ENCODE measurements around the gene DIP2A.

Gene DIP2A

DNA sequence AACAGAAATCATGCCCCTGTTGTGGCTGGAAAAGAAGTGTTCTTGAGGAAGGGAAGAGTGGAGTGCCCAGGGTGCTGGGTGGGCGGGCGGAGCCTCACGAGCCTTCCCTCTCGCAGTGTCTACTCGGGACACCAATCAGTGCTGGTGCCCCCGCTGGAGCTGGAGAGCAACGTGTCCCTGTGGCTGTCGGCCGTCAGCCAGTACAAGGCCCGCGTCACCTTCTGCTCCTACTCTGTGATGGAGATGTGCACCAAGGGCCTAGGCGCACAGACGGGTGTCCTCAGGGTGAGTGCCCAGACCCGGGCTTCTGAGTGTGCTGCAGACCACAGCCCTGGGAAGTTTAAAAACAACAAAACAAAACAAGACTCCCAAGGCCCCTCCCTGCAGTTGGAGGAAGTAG, 98.8 kb downstream of the DIP2A start:
- Histone ChIP-seq H3F3A (ENCODE audit: control insufficient read depth, insufficient read depth) (no peaks in the 10 kb centered on the region), H3K36me3 (ENCODE audit: control insufficient read depth, low read length) (no peaks in the 10 kb centered on the region; the same call in none of the 2 replicates), H3K27ac (ENCODE audit: low read depth, low read length) (no peak overlapping the region), H3K4me3 (ENCODE audit: low read length) (no peak overlapping the region), H4K20me1 (ENCODE audit: control insufficient read depth, insufficient read depth, low read depth, low read length) (no peaks in the 10 kb centered on the region), H3K4me2 (ENCODE audit: low read length) (no peak overlapping the region), H3K27me3 (ENCODE audit: control insufficient read depth, low read length) (no peaks in the 10 kb centered on the region), H3K9me2 (replicated peaks; ENCODE audit: control insufficient read depth, low read length) (no peaks in the 10 kb centered on the region), H3K9me3 (ENCODE audit: control insufficient read depth, insufficient read depth, low read length) (no peaks in the 10 kb centered on the region), H3K79me2 (ENCODE audit: control insufficient read depth, low read length) (no peaks in the 10 kb centered on the region), H3K4me1 (ENCODE audit: control insufficient read depth, low read length) (peaks cover 25% of the 10 kb centered on the region)
- TF ChIP-seq, protein P1, sequence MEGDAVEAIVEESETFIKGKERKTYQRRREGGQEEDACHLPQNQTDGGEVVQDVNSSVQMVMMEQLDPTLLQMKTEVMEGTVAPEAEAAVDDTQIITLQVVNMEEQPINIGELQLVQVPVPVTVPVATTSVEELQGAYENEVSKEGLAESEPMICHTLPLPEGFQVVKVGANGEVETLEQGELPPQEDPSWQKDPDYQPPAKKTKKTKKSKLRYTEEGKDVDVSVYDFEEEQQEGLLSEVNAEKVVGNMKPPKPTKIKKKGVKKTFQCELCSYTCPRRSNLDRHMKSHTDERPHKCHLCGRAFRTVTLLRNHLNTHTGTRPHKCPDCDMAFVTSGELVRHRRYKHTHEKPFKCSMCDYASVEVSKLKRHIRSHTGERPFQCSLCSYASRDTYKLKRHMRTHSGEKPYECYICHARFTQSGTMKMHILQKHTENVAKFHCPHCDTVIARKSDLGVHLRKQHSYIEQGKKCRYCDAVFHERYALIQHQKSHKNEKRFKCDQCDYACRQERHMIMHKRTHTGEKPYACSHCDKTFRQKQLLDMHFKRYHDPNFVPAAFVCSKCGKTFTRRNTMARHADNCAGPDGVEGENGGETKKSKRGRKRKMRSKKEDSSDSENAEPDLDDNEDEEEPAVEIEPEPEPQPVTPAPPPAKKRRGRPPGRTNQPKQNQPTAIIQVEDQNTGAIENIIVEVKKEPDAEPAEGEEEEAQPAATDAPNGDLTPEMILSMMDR (IDR thresholded peaks at IDR 0.05; ENCODE audit: low read depth, low read length, poor library complexity, severe bottlenecking), result no peak
- no peak for TF ChIP-seq EZH2phosphoT487 (IDR thresholded peaks at IDR 0.05; ENCODE audit: borderline replicate concordance, low read length)

GRCh38 chr21:46557919-46558392, 99.3 kb downstream of the DIP2A start:
- H3F3A ChIP-seq (ENCODE audit: control insufficient read depth, insufficient read depth), result no peaks in the 10 kb centered on the region
- TF ChIP-seq, protein P1 (IDR thresholded peaks at IDR 0.05; ENCODE audit: low read depth, low read length, poor library complexity, severe bottlenecking), result no peak
- no peak for TF ChIP-seq EZH2phosphoT487 (IDR thresholded peaks at IDR 0.05; ENCODE audit: borderline replicate concordance, low read length)
- H3K36me3 ChIP-seq (ENCODE audit: control insufficient read depth, low read length), result no peaks in the 10 kb centered on the region; the same call in none of the 2 replicates
- H3K9me2 ChIP-seq (replicated peaks; ENCODE audit: control insufficient read depth, low read length), result no peaks in the 10 kb centered on the region
- H3K4me3 ChIP-seq (ENCODE audit: low read length), result no peak overlapping the region
- H3K9me3 ChIP-seq (ENCODE audit: control insufficient read depth, insufficient read depth, low read length), result no peaks in the 10 kb centered on the region
- no peaks in the 10 kb centered on the region for H3K79me2 ChIP-seq (ENCODE audit: control insufficient read depth, low read length)
- H3K27me3 ChIP-seq (ENCODE audit: control insufficient read depth, low read length), result no peaks in the 10 kb centered on the region
- H3K4me1 ChIP-seq (ENCODE audit: control insufficient read depth, low read length), result peaks cover 22% of the 10 kb centered on the region
- H4K20me1 ChIP-seq (ENCODE audit: control insufficient read depth, insufficient read depth, low read depth, low read length), result no peaks in the 10 kb centered on the region
- no peak overlapping the region for H3K27ac ChIP-seq (ENCODE audit: low read depth, low read length)
- no peak overlapping the region for H3K4me2 ChIP-seq (ENCODE audit: low read length)

- peaks cover 22% of the 10 kb centered on the region for H3K4me1 ChIP-seq (ENCODE audit: control insufficient read depth, low read length)
- peak overlapping the region; percentile 34 for H3K27ac ChIP-seq (ENCODE audit: low read depth, low read length)
- no peaks in the 10 kb centered on the region; the same call in none of the 2 replicates for H3K36me3 ChIP-seq (ENCODE audit: control insufficient read depth, low read length)
These were observed 100.7 kb downstream of the DIP2A start for GRCh38 chr21:46559291-46559983.

More at GRCh38 chr21:46559291-46559983, 100.7 kb downstream of the DIP2A start:
- Histone ChIP-seq H3K4me2 (ENCODE audit: low read length) (peak overlapping the region; percentile 54), H4K20me1 (ENCODE audit: control insufficient read depth, insufficient read depth, low read depth, low read length) (no peaks in the 10 kb centered on the region), H3K9me3 (ENCODE audit: control insufficient read depth, insufficient read depth, low read length) (no peaks in the 10 kb centered on the region), H3F3A (ENCODE audit: control insufficient read depth, insufficient read depth) (no peaks in the 10 kb centered on the region), H3K27me3 (ENCODE audit: control insufficient read depth, low read length) (no peaks in the 10 kb centered on the region), H3K4me3 (ENCODE audit: low read length) (peak overlapping the region; percentile 23; the same call in 1 of the 2 replicates), H3K9me2 (replicated peaks; ENCODE audit: control insufficient read depth, low read length) (no peaks in the 10 kb centered on the region), H3K79me2 (ENCODE audit: control insufficient read depth, low read length) (no peaks in the 10 kb centered on the region)
- TF ChIP-seq, protein P1 (IDR thresholded peaks at IDR 0.05; ENCODE audit: low read depth, low read length, poor library complexity, severe bottlenecking), result no peak
- no peak for TF ChIP-seq EZH2phosphoT487 (IDR thresholded peaks at IDR 0.05; ENCODE audit: borderline replicate concordance, low read length)
